Dedifferentiated amniotic fluid mesenchymal stem cell (primary cell): ENCODE measurements around the gene GSDME.
A peak's percentile ranks its signal among the peaks of the same experiment; 100 is the strongest.
"Not testable (repeated sequence)": the region's sequence is repeated elsewhere in the genome, so short reads cannot be mapped to it uniquely, and the experiment has no call there.

Experiments
- DNase-seq: peaks from one replicate; pipeline ENCODE4 v3.0.0-alpha.2; 2016; ENCODE audit errors: extremely low spot score

Gene GSDME

DNA sequence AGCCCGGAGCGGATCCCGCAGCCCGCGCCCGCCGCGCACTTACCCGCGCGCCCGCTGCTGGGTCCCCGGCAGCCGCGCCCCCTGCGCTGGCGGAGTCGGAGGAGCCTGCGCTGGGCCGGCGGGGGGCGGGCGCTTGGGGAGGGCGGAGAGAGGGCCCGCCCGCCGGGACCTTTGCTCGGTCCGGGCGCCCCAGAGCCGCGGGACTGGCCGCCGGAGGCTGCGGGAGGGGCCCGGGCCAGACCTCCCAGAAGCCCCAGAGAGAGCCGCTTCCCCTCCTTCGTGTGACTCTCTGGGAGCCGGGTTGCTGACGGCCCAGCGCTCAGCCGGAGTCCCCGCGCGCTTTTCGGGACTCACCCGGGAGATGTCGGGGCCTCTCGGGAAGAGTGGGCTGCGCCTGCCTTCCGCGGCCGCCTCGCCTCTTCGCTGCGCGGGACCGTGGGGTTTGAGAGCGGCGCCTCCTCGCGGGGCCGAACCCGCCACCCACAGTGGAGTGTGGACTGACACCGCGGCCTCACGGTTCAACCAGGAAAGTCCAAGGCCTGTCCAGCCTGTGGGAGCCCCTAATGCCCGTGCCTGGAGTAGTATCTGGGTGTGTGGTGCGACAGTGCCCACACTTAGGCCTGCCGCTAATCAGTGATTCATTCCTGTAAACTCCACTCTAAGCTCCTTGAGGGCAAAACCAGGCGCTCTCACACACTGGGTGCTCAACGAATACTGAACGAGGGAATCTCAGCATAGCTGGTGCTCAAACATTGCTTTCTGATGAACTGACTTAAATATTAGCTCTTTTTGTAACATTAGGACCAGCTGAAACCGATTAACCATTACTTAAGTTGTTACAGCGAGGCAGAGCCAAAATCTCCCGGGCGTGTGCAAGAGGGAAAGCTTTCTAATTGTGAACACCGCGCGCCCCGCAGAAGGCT lies at the start of gene GSDME:
Gene GSDME, minus strand, starts transcription at position 112 of the 923 bp plus-strand sequence. CDS start 7,690 bp downstream, outside the sequence.
- peak; percentile 62 for DNase-seq

DNA sequence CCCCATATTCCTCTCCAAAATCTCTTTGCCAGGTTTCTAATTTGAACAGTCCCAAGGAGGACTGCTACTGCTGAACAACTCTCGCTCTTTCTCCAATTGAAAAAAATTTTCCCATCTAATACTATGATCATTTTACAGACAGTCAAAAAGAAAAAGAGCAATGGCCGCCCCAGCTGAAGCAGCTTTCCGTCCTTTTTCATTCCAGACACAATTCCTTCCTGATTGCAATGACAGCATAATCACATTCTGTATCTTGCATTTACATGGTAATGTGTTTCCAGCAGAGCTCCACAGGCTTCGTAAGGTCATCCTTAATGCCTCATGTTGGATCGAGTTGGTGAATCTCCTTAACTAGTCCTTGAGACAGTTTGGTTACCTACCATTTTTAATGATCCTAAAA lies 45.0 kb upstream of the GSDME start:
- DNase-seq: no peak

DNA sequence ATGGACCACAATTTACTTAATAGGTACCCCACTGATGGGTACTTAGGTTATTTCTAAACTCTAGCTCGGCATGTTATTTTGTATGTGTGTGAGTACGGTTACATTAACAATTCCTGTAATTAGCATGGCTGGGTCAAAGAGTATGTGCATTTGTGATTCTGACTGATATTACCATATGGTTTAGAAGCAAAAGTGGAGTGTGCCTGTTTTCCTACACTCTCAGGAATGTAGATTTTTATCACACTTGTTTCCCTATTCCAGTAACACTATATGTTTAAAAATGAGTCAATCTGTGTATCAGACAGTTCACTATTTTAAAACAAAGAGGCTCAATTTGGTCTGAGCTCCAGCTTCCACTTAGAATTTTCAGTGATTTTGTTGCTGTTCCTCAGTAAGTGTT lies 44.6 kb upstream of the GSDME start:
- DNase-seq: no peak

DNA sequence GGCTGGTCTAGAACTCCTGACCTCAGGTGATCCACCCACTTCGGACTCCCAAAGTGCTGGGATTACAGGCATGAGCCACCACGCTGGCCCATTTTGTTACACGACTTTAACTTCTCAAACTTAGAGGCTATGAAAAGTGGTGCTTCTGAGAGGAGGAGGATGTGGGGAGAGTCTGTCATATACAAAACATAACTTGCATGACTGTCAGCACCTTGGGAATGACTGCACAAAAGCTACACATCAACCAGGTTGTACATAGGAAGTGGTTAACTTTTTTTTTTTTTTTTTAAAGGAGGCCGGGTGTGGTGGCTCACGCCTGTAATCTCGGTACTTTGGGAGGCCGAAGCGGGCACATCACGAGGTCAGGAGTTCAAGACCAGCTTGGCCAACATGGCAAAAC lies 43.4 kb upstream of the GSDME start:
- DNase-seq: no peak

- no peak for DNase-seq
Observed at GRCh38 chr7:24800073-24800472, 42.8 kb upstream of the GSDME start.

GRCh38 chr7:24799506-24799905 lies 42.2 kb upstream of the GSDME start:
- DNase-seq: no peak

DNA sequence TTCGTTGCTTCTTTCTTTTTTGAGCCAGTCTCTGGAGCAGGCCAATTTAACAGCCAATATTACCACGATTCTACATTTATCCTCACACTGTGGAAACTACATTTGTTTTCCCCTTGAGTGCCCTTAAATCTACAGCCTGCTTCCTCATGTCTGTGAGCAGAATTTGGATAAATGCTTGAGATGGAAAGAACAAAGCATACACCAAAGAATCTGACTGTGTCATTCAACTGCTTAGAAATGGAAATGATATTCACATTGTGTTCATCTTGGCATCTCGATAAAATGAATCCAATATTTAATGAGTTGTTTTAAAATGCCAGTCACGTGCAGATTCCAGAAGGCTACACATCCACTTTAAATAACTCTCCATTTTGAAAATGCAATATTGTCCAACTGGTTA lies 41.0 kb upstream of the GSDME start:
- DNase-seq: no peak

DNA sequence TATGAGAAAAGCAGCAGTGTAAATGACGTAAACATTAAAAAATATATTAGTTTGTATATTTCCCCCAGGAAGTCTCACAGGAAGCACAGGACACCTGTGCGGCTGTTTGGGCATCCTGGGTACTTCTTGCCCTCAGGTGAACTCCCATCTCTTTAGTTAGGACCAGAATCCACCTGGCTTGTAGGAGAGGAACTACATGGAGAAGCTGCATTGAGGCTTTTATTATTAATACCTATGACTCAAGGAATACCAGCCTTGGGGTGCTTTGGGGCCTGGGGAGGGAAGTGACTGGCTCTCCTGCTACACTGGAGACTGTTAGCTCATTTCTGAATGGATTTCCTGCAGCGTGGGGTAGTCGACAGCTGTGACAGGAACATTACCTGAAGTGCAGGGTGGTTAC lies 40.0 kb upstream of the GSDME start:
- DNase-seq: no peak

GRCh38 chr7:24795407-24795767 lies 38.1 kb upstream of the GSDME start:
- DNase-seq: no peak

DNA sequence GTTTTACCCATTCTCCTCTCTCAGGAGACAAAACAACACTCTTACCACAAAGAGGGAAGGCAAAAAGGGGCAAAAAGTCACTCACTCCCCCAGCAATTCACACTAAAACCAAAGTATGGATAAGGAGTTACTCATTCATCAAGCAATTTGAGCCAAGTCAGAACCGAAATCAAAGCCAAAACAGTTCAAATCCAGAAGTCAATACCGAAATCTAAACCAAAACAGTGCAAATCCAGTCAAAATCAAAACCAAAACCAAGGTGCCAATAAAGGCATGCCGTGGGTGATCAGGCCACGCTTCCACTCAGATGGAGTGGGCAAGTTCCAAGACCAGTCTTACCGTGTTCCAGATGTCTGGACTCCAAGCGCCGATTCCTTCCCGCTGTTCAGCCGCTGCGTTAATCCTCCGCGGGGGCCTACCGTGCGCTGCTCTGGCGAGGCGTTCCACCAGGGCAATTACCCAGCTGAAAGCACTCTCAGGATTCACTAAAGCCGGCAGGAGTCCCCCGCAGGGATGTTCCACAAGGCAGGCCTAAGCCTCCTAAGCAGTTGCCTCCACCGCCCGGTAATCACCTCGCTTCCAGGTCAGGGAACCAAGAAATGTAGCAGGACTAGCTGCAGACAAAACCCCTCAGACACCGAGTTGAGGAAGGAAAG lies 37.6 kb upstream of the GSDME start:
- DNase-seq: not testable (repeated sequence)

- DNase-seq: no peak
Observed at GRCh38 chr7:24793982-24794648, 36.9 kb upstream of the GSDME start.

DNA sequence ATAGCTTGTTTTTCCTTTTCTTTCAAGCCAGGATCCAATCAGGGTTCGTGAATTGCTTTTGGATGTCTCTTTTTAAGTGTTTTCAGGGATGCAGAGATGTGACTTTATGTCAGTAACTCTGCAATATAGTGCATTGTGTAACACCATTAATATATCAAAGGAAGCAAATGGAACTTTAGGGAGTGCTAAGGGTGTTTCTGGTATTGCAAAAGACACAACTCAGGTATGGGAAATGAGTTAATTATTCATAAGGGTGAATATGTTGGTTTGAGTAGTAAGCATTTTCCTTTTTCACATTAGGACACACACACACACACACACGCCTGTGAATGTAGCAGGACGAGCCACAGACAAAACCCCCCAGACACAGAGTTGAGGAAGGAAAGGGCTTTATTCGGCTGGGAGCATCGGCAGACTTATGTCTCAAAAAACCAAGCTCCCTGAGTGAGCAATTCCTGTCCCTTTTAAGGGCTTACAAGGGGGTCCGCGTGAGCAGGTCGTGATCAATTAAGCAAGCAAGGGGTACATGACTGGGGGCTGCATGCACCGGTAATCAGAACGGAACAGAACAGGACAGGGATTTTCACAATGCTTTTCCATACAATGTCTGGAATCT lies 31.8 kb upstream of the GSDME start:
- DNase-seq: no peak

GRCh38 chr7:24788075-24788474 lies 30.8 kb upstream of the GSDME start:
- DNase-seq: no peak

- DNase-seq: peak; percentile 96
Observed at GRCh38 chr7:24786941-24787340, 29.7 kb upstream of the GSDME start.

DNA sequence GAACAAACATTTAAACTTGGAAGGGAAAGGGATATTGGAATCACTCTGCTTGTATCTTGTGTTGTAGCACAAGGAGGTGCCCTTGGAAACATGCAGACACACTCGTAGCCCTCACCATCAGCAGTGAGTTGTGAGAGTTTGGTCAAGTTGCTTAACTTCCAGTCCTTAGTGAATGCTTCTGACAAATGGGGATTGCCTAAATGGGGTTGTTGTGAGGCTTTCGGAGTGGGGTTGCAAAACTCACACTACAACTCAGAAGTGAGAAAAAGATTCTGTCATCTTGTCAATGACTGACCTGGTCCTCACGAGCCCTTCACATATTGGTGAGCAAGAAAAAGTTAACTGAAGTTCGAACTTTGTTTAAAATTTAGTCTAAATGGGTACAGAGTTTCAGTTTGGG lies 29.0 kb upstream of the GSDME start:
- no peak for DNase-seq

DNA sequence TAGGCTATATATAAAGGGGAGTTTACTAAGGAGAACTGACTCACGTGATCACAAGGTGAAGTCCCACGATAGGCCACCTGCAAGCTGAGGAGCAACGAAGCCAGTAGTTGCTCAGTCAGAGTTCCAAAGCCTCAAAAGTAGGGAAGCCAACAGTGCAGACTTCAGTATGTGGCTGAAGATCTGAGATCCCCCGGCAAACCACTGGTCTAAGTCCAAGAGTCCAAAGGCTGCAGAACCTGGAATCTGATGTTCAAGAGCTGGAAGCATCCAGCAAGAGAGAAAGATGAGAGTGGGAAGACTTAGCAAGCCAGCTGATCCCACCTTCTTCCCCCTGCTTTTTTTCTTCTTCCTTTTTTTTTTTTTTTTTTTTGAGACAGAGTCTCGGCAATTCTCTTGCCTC lies 27.0 kb upstream of the GSDME start:
- DNase-seq: no peak

DNA sequence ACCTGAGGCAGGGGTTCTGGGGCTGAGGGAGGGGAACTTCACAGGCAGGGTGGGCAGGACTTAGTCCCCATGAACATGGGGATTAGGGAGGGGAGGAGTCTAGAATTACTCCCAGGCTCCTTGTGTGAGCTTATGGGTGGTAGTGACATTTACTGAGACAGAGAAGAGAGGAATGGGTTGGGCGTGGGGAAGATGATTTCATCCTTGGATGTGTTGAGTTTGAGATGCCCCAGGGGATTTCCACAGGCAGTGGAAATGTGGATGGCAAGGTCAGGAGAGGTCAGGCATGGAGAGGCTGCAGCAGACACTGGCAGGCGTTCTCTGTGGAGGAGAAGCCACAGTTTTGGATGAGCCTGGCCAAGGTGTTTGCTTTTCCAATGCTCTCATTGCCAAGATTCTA lies 26.4 kb upstream of the GSDME start:
- no peak for DNase-seq

DNA sequence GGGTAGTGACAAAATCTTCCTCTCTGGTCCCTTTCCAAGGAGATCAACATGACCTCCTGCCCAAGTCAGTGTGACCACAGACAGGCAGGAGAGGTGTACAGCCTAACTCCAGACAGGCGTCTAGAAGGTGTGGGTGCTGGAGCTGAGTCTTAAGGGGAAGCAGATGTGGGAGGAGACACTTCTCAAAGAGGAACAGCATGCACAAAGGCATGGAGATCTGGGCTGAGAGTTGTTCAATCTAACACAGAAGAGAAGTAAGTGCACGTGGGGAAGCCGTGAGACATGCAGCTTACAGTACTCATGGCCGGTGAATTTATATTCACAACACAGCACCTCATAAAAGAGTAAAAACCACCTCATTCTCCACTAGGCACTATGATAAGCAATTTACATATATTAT lies 23.8 kb upstream of the GSDME start:
- no peak for DNase-seq

DNA sequence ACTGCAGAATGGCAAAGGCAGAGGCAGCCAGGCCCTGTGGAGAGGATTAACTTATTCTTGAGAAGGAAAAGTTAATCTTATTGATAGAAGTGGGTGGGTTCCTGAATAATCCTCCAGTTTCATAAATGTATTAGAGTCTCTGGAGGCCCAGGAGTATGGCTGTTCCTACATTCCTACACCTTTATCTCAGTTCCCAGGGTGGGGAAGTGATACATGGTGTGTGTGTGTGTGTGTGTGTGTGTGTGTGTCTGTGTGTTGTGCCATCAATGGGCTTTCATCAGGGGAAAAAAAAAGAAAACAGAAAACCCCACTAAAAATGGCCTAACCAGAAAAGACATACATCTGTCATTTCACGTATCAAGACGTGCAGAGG lies 22.0 kb upstream of the GSDME start:
- no peak for DNase-seq

- peak; percentile 96 for DNase-seq
Observed at GRCh38 chr7:24778543-24779282, 21.4 kb upstream of the GSDME start.

DNA sequence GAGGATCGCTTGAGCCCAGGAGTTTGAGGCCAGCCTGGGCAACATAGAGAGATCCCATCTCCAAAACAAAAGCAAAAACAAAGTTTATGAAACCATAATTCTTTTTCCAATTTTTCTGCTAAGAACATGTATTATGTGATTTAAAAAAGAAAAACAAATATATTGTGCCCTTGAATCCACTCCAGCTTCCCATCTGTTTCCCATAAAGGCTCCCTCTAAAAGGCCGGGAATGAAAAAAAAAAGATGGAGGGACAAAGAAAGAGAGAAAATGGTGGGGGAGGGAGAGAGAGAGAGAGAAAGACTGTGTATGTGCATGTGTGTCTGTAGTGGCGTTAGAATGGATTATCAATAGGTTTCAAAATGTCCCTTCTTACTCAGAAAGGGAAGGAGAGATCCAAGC lies 20.5 kb upstream of the GSDME start:
- DNase-seq: no peak

DNA sequence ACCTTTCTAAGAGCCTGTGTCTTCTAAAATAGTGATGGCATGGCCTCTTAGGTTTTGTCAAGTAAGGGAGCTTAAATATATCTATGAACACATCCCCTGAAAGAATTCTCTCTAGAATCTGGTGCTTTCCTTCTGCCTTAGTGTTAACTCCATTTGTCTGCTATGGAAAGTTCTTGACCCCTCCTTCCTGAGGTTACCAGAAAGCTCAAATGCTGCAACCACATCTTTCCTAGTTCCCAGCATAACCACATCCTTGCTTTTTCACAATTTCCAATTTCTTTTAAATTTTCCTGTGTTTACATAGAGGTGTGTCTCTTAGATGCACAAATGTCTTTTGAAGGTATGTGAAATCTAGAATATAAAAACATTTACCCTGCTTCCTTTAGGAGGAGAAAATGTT lies 16.4 kb upstream of the GSDME start:
- DNase-seq: no peak
